Measurements from ENCODE around the gene DLGAP1.
"Not testable (repeated sequence)": the region's sequence is repeated elsewhere in the genome, so short reads cannot be mapped to it uniquely, and the experiment has no call there.

DLGAP1 gene

GRCh38 chr18:3651266-3651665 is 803.8 kb downstream of the DLGAP1 start (continued):
- TF ChIP-seq ZNF626 (tag by site-specific recombination; IDR thresholded peaks at IDR 0.05) = no peak

GRCh38 chr18:3650521-3651042 is 804.5 kb downstream of the DLGAP1 start:
- H3K36me3 ChIP-seq (ENCODE audit: control insufficient read depth in 2 of 2, insufficient read depth in 1 of 2, low read length in 2 of 2); H3K4me3 ChIP-seq (ENCODE audit: low read depth, low read length); H3K4me1 ChIP-seq (ENCODE audit: control insufficient read depth, insufficient read depth, low read length); H3K27ac ChIP-seq (ENCODE audit: extremely low read depth, low read depth, low read length); H3K9me3 ChIP-seq (ENCODE audit: control insufficient read depth, insufficient read depth, low read depth, low read length): not testable (repeated sequence)
- ChIA-PET CTCF (interaction anchor here (0.6 to 3.6 kb wide), 4 partner anchors 15 to 353 kb away, joined by 3 to 19 read pairs (median 4); no protein-coding TSS in a partner anchor), POLR2A (interaction anchor here (1.7 kb wide), 1 partner anchor 48 kb away, joined by 4 read pairs; no protein-coding TSS in a partner anchor)

DNA sequence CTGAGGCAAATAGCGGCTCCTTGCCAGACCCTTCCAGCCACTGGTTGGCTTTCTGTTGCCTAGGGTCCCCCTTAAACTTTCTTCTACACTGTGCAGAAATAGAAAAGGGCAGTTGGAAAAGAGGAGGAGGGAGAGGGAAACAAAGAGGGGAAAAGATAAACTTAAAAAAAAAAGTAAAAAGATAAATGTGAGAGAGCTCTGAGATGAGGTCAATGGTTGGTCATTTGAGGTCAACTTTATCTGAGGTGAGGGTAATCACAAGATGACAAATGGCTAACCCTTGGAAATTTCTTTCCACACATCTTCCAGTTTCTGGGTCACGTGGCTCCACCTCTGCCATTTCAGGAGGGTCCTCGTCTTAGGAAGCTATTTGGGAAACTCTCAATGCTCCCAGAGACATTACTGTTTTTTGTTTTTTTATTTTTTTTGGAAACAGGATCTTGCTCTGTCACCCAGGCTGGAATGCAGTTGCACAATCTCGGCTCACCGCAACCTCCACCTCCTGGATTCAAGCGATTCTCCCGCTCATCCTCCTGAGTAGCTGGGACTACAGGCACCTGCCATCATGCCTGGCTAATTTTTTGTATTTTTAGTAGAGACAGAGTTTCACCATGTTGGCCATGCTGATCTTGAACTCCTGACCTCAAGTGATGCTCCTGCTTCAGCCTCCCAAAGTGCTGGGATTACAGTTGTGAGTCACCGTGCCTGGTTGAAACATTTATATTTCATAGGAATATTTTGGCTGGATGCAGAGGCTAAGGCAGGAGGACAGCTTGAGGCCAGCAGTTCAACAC is 805.3 kb downstream of the DLGAP1 start:
- no peak for TF ChIP-seq OVOL3 (tag by site-specific recombination; IDR thresholded peaks at IDR 0.05)
- TF ChIP-seq ZNF792 (tag by site-specific recombination; IDR thresholded peaks at IDR 0.05) = no peak
- TF ChIP-seq, protein P1, sequence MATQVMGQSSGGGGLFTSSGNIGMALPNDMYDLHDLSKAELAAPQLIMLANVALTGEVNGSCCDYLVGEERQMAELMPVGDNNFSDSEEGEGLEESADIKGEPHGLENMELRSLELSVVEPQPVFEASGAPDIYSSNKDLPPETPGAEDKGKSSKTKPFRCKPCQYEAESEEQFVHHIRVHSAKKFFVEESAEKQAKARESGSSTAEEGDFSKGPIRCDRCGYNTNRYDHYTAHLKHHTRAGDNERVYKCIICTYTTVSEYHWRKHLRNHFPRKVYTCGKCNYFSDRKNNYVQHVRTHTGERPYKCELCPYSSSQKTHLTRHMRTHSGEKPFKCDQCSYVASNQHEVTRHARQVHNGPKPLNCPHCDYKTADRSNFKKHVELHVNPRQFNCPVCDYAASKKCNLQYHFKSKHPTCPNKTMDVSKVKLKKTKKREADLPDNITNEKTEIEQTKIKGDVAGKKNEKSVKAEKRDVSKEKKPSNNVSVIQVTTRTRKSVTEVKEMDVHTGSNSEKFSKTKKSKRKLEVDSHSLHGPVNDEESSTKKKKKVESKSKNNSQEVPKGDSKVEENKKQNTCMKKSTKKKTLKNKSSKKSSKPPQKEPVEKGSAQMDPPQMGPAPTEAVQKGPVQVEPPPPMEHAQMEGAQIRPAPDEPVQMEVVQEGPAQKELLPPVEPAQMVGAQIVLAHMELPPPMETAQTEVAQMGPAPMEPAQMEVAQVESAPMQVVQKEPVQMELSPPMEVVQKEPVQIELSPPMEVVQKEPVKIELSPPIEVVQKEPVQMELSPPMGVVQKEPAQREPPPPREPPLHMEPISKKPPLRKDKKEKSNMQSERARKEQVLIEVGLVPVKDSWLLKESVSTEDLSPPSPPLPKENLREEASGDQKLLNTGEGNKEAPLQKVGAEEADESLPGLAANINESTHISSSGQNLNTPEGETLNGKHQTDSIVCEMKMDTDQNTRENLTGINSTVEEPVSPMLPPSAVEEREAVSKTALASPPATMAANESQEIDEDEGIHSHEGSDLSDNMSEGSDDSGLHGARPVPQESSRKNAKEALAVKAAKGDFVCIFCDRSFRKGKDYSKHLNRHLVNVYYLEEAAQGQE (tag by site-specific recombination; IDR thresholded peaks at IDR 0.05) = no peak
- no peak for TF ChIP-seq ZNF843 (tag by site-specific recombination; IDR thresholded peaks at IDR 0.05)
- TF ChIP-seq ZNF394 (tag by site-specific recombination; IDR thresholded peaks at IDR 0.05; ENCODE audit: borderline replicate concordance) = no peak
- POLR2A ChIA-PET = interaction anchor here (1.7 kb wide), 1 partner anchor 47 kb away, joined by 4 read pairs; no protein-coding TSS in a partner anchor
- H3K27ac ChIP-seq (ENCODE audit: extremely low read depth, low read depth, low read length) = no peak overlapping the region

GRCh38 chr18:3649135-3649632 is 805.9 kb downstream of the DLGAP1 start:
- ChIA-PET CTCF (interaction anchor here (0.7 to 3.6 kb wide), 4 partner anchors 16 to 351 kb away, joined by 3 to 19 read pairs (median 4); no protein-coding TSS in a partner anchor), POLR2A (interaction anchor here (0.7 to 1.7 kb wide), 2 partner anchors 46 to 55 kb away, joined by 4 to 8 read pairs; no protein-coding TSS in a partner anchor)
- no peak overlapping the region for H3K4me3 ChIP-seq (ENCODE audit: low read depth, low read length)

More for the DNA sequence above, 805.3 kb downstream of the DLGAP1 start:
- CTCF ChIA-PET = interaction anchor here (0.6 to 3.6 kb wide), 5 partner anchors 16 to 352 kb away, joined by 3 to 19 read pairs (median 4); no protein-coding TSS in a partner anchor
- no peaks in the 10 kb centered on the region for H3K36me3 ChIP-seq (ENCODE audit: control insufficient read depth in 2 of 2, insufficient read depth in 1 of 2, low read length in 2 of 2)
- no peaks in the 10 kb centered on the region for H3K9me3 ChIP-seq (ENCODE audit: control insufficient read depth, insufficient read depth, low read depth, low read length)
- no peak overlapping the region for H3K4me3 ChIP-seq (ENCODE audit: low read depth, low read length)
- no peaks in the 10 kb centered on the region; the same call in 1 of the 2 replicates for H3K4me1 ChIP-seq (ENCODE audit: control insufficient read depth, insufficient read depth, low read length)

More at GRCh38 chr18:3649135-3649632, 805.9 kb downstream of the DLGAP1 start:
- Histone ChIP-seq H3K4me1 (ENCODE audit: control insufficient read depth, insufficient read depth, low read length) (no peaks in the 10 kb centered on the region; the same call in 1 of the 2 replicates), H3K36me3 (ENCODE audit: control insufficient read depth in 2 of 2, insufficient read depth in 1 of 2, low read length in 2 of 2) (no peaks in the 10 kb centered on the region), H3K27ac (ENCODE audit: extremely low read depth, low read depth, low read length) (no peak overlapping the region), H3K9me3 (ENCODE audit: control insufficient read depth, insufficient read depth, low read depth, low read length) (no peaks in the 10 kb centered on the region)
- TF ChIP-seq ZNF596 (tag by site-specific recombination; IDR thresholded peaks at IDR 0.05) = no peak
- TF ChIP-seq ZEB2 (tag by site-specific recombination; IDR thresholded peaks at IDR 0.05) = no peak
- no peak for TF ChIP-seq ZNF280D (tag by site-specific recombination; IDR thresholded peaks at IDR 0.05)
- TF ChIP-seq HOXC10 (CRISPR knock-in tag; IDR thresholded peaks at IDR 0.05) = no peak
- TF ChIP-seq ZNF366 (tag by site-specific recombination; conservative IDR thresholded peaks at IDR 0.05) = no peak
- TF ChIP-seq ZNF274 (IDR thresholded peaks at IDR 0.05; ENCODE audit: low read length) = no peak
- TF ChIP-seq ZNF274 (tag by site-specific recombination; IDR thresholded peaks at IDR 0.05; ENCODE audit: borderline replicate concordance) = no peak
- TF ChIP-seq ZNF514 (tag by site-specific recombination; IDR thresholded peaks at IDR 0.05) = no peak
